GM18498 (cell line): ENCODE data around the gene TIMM29.
"Not testable (repeated sequence)": the region's sequence is repeated elsewhere in the genome, so short reads cannot be mapped to it uniquely, and the experiment has no call there.

Experiments
- ATAC-seq: cut with Tn5 transposase; IDR thresholded peaks from one replicate; pipeline ENCODE4 v1.9.1; 2021; ENCODE audit warnings: mild to moderate bottlenecking, moderate library complexity; ENCODE audit not compliant: unreplicated experiment

TIMM29 gene

DNA sequence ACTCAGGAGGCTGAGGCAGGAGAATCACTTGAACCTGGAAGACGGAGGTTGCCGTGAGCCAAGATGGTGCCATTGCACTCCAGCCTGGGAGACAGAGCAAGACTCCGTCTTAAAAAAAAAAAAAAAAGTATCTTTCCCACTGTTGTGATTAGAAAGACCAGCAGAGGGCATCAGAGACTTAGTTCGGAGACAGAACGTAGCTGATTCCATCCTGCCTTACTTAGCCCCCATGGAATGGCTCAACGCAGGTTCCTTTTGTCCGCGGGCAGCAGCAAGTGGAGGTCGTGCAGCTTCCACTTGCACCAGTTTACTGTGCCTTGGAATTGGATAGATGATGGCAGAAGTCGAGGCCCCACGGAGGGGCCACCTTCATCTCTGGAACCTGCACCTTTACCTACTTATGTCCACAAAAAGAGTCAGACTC is 8.1 kb downstream of the TIMM29 start:
- no peak for ATAC-seq

DNA sequence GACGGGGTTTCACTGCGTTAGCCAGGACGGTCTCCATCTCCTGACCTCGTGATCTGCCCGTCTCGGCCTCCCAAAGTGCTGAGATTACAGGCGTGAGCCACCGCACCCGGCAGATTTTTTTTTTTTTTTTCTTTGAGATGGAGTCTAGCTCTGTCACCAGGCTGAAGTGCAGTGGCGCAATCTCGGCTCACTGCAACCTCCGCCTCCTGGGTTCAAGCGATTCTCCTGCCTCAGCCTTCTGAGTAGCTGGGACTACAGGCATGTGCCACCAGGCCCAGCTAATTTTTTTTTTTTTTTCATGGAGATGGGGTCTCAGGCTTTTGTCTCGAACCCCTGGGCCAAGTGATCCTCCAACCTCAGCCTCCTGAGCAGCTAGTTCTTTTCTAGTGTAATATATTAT is 13.0 kb downstream of the TIMM29 start:
- ATAC-seq, result not testable (repeated sequence)

DNA sequence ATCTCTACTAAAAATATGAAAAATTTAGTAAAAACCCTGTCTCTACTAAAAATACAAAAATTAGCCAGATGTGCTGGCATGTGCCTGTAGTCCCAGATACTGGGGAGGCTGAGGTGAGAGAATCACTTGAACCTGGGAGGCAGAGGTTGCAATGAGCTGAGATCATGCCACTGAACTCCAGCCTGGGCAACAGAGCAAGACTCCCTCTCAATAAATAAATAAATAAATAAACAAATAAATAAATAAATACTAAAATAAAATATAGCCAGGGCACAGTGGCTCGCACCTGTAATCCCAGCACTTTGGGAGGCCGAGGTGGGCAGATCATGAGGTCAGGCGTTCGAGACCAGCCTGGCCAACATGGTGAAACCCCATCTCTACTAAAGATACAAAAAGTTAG is 14.8 kb downstream of the TIMM29 start:
- not testable (repeated sequence) for ATAC-seq

DNA sequence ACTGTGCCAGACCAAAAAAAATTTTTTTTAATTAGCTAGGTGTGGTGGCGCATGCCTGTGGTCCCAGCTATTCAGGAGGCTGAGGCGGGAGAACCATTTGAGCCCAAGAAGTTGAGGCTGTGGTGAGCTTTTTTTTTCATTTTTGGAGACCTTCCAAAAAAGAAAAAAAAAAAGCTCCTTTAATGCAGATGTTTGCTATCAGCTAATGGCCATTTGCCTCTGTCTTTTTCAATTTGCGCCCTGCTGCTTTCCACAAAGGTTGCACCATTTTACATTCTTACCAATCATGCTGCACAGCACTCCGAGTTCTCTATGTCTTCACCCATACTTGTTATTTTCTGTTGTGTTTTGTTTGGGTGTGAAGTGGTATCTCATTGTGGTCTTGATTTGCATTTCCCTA is 16.7 kb downstream of the TIMM29 start:
- no peak for ATAC-seq

DNA sequence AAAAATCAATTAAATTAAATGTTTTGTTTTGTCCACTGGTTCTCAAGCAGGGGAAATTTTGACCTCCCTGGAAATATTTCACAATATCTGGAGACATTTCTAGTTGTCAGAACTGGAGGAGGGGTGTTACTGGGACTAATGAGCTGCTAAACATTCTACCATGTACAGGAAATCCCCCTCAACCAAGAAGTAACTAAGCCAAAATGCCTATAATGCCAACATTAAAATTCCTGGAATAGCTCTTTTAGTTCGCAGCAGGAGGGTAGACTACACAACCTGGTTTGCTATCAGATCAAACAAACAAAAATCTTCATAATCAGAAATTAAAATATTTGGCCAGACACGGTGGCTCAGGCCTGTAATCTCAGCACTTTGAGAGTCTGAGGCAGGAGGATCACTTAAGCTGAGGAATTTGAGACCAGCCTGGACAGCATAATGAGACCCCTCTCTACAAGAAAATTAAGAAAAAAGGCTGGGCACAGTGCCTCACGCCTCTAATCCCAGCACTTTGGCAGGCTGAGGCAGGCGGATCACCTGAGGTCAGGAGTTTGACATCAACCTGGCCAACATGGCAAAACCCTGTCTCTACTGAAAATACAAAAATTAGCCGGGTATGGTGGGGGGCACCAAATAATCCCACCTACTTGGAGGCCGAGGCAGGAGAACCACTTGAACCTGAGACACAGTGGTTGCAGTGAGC is 18.5 kb downstream of the TIMM29 start:
- ATAC-seq, result no peak

DNA sequence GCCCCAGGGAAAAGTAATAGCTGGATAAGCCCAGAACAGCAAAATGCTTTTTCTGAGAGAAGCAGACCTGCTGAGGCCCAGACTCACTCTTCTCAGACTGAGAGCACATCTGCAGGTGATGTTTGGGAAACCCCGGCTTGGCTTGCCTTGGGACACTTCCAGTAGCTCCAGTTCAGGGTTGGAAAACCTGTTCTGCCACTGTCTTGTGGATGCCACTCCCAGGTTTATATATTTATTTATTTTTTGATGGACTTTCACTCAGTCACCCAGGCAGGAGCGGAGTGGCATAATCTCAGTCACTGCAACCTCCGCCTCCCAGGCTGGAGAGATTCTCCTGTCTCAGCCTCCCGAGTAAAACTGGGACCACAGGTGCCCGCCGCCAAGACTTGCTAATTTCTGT is 24.2 kb downstream of the TIMM29 start:
- ATAC-seq, result no peak

DNA sequence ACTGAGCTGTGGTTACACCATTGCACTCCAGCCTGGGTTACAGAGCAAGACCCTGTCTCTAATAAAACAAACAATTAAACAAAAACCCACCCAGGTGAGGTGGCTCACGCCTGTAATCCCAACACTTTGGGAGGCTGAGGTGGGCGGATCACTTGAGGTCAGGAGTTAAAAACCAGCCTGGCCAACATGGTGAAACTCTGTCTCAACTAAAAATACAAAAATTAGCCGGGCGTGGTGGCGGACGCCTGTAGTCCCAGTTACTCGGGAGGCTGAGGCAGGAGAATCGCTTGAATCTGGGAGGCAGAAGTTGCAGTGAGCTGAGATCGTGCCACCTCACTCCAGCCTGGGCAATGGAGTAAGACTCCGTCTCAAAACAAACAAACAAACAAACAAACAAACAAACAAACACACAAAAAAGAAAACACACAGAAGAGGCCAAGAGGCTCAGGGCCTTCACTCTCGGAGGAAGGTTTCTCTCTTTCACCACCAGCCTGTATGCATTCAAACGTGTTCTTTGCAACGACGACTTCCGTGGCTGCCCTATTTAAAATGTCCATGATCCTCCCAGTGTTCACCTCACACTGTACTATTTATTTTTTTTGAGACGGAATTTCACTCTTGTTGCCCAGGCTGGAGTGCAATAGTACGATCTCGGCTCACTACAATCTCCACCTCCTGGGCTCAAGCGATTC is 30.8 kb downstream of the TIMM29 start:
- not testable (repeated sequence) for ATAC-seq

DNA sequence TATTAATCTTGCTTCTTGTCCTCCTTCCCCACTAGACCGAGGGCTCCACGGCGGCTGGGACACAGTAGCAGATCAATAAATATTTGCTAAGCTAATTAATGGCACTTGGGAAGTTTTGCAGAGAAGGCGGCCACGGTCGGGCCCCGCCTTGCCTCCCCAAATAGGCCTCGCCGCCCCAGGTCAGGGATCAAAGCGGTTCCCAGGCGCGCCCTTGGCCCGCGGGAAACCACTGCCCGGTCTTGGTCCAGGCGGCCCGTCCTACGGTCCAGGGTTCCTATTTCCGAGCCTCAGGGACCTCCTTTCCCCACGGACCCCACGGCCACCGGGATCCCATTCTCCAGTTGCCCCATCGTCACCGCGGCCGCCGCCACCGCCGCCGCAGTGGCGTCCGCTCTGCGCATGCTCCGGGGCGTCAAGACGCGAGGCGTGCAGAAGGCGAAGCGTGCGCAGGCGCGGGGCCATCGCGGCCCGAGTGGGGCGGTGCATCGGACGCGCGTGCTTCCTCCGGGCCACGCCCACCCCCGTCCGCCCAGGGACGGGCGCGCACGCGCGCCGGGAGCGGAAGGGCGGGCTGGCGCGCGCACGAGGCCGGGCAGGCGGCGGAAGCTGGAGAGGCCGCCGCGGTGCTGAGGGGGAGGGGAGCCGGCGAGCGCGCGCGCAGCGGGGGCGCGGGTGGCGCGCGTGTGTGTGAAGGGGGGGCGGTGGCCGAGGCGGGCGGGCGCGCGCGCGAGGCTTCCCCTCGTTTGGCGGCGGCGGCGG is 31.9 kb downstream of the TIMM29 start, which contains the start of gene SMARCA4:
Gene SMARCA4, plus strand, starts transcription at position 717 of the 759 bp plus-strand sequence. CDS start 23,122 bp downstream, outside the sequence.
- ATAC-seq, result peak; percentile 79

DNA sequence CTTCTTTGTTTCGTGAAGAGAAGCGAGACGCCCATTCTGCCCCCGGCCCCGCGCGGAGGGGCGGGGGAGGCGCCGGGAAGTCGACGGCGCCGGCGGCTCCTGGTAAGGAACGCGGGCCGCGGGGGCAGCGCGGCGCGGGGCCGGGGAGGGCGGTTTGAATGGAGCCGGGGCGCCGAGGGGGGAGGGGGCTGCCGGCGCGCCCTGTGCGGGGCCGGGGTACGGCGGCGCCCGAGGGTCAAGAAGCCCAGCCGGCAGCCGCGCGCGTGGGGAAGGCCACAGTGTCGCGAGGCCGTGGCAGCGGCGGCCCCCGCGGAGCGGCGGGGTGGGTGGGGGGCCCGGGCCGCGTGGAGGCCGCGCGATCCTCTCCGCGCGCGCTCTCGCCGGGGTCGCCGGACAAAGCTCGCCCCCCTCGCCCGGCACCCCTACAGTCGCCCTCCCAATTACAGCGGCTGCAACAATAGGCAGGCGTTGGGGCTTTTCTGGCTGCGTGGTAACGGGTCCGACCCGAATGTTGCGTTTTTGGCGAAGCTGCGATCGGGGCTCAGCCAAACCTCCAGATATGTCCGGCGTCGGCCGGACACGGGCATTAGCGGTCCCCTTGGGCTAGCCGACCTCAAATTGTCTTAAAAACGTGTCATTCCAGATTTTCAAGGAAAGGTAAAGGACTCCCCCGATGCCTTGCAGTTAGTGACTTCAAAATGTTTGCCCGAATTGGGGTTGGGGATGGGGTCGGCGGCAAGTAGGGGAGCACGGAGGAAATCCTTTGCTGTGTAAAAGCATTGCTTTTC is 32.7 kb downstream of the TIMM29 start:
- ATAC-seq, result peak; percentile 47

DNA sequence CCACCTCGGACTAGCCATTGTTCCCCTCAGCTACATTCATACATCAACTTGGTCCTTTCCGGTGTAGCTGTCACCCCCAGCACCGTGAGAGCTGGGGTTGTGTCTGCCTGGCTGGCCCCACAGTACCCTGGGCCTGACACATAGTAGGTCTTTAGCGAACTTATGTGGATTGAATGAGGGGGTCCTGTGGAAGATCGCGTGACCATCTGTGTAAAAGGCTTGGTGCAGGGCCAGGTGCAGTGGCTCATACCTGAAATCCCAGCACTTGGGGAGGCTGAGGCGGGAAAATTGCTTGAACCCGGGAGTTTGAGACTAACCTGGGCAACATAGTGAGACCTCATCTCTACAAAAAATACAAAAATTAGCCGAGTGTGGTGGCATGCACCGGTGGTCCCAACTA is 34.3 kb downstream of the TIMM29 start:
- no peak for ATAC-seq

DNA sequence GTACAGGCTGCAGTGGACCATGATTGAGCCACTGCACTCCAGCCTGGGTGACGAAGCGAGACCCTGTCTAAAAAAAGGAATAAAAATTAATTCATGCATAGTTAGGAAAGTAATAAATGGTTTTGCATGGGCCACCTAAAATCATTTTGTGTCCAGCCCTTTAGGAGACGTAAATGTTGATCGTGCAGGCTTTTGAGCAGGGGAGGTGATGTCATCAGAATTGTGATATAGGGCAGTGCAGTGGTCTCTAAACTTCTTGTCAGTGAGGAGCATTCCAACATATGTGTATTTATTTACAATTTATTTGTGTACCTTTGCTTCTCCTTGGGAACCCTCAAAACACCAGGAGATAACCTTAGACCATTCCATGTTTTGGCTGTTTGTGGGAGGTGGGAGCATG is 35.3 kb downstream of the TIMM29 start:
- no peak for ATAC-seq

DNA sequence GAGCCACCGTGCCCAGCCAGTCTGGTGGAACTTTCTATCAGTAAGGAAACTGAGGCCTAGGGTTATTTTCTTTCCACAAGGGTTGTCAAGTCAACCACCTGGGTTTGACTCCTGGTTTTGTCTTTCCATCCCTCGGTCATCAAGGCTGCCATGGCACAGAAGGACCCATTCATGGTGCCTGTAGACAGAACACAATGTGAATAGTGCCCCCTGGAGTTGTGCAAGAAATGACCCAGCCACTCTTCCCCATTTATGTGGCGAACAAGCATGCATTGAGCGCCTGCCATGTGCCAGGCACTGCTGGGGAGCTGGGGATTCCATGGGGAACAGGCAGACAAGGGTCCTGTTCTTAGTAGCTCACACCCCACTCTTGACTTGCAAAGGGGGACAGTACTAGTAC is 36.3 kb downstream of the TIMM29 start:
- ATAC-seq, result no peak

DNA sequence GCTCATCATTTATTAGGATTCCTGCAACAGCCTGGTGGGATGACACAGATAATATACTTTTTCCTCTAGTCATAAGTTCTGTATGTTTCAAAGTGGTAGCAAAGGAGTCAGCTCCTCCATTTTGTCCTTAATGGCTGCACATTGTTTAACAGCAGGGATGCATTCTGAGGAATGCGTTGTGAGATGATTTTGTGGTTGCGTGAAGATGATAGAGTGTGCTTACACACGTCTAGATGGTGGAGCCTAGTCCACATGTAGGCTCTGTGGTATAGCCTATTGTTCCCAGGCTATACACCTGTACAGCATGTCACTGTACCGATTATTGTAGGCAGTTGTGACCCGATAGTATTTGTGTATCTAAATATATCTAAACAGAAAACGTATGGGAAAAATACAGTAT is 36.8 kb downstream of the TIMM29 start:
- no peak for ATAC-seq

DNA sequence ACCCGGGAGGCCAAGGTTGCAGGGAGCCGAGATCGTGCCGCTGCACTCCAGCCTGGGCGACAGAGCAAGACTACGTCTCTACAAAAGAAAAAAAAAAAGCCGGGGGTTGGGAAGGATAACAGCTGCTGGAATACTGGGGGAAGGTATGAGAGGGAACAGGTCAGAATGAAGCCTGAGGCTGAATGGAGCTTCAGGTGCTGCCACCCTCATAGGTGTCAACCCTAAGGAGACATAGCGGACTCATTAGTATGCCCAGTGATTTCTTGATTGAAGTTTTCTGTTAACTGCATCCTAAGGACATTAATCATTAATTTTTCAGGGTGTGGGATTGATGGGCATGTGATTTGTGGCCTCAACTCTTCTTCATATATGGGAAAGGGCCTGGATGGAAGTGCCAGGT is 38.2 kb downstream of the TIMM29 start:
- ATAC-seq, result no peak

DNA sequence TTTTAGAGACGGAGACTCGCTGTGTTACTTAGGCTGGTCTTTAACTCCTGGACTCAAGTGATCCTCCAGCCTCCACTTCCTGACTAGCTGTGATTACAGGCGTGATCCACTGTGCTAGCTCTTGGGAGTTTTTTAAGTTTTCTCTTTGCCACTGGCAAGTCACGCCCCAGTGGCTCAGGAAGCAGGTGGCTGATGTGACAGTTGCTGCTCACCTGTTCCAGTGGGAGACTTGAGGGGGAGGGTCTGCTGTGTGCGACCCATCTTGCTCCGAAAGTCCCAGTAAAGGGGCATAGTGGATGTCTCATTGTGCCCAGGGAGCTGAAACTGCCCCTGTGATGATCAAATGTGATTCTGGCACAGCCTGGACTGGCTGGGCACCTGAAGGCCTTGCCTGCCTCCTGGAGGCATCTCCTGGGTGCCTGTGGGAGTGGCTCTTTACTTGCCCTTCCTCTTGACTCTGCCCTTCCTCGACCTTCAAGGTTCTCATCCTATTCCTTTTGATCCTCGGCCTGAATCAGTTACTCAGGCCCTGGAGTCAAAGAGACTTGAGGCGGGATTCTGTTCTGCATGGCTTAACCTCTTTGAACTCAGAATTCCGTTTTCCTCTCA is 40.0 kb downstream of the TIMM29 start:
- peak; percentile 40 for ATAC-seq

DNA sequence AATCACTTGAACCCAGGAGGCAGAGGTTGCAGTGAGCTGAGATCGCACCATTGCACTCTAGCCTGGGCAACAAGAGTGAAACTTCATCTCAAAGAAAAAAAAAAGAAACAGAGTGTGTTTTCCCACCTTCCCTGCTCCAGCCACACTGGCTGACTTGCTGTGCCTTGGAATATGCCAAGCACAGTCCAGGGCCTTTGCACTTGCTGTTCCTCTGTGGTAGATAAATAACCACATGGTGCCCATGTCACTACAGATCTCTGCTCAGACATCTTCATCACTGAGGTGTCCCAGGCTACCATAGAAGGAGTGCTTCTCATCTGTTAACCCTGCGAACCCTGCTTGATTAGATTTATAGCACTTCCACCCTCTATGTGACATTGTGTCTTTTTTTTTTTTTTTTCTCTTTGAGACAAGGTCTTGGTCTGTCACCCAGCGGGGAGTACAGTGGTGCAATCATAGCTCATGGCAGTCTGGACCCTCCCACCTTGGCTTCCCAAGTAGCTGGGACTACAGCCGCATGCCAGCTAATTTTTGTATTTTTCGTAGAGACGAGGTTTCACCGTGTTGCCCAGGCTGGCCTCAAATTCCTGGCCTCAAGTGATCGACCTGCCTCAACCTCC is 42.6 kb downstream of the TIMM29 start:
- ATAC-seq, result no peak

DNA sequence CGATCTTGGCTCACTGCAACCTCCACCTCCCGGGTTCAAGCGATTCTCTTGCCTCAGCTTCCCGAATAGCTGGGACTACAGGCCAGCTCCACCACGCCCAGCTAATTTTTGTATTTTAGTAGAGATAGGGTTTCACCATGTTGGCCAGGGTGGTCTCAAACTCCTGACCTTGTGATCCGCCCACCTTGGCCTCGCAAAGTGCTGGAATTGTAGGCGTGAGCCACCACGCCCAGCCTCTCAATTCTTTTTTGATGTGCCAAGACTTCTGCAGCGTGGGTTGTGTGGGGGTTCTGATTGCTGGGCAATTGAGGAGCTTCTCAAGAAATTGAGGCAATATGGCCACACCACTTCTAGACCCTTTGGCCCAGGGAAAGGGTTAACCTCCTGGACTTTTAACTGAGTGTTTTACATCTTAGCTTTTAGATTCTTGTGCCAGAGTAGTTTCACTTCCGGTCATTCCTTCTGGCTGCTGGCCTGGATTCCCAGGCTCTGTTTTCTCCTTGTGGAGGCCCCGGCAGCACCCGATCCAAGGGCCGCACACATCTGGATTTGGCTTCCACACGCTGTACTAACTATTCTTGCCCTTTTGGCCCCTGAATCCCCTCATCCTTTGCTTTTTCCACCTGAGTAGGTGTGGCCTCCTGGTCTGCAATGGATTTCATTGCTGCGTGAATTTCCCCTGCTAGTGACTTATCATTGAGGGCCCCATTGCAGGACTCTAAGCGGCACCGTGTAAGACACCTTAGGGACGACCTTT is 46.9 kb downstream of the TIMM29 start:
- ATAC-seq, result no peak

DNA sequence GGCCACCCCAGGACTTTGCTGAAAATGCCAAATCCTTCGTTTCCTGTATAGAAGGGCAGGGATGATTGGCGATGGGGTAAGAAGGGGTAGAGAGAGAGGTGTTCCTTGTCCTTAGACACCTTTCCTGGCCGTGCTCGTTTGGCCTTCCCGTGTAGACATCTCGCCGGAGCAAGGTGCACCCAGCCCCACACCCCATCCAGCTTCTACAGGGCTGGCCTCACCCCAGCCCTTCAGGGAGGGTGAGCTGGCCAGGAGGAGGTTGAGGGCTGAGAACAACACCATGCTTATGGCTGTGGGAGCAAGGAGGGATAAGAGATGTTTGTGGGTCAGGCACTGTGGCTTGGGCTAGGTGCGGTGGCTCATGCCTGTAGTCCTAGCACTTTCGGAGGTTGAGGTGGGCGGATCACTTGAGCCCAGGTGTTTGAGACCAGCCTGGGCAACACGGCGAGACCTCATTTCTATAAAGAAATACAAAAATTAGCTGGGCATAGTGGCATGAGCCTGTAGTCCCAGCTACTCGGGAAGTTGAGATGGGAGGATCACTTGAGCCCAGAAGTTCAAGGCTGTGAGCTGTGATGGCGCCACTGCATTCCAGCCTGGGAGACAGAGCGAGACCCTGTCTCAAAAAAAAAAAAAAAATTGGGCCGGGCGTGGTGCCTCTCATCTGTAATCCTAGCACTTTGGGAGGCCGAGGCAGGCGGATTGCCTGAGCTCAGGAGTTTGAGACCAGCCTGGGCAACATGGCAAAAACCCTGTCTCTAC is 47.7 kb downstream of the TIMM29 start:
- ATAC-seq, result no peak

DNA sequence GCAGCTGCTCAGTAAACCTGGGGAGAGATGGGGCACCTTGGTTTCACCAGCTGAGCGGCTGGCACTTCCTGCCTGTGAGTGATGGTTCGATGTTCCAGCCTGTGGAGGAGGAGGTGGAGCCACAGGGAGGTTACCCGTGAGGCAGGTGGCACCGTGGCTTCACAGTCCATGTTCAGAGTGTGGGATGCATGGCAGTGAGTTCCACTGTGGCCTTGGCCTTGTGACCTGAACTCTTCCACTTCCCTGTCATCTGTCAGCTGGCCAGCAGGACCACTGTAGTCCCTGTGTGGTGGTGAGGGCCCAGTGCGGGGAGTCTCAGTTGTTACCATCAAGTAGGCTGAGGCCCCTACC is 49.1 kb downstream of the TIMM29 start:
- no peak for ATAC-seq
